GM12875 (cell line): ENCODE measurements around the gene CNTN5.

Source experiments
- H3K4me3 ChIP-seq: one replicate; pipeline ENCODE4 v1.5.1; 2011; ENCODE audit warnings: low read depth, low read length, control low read depth
- TF ChIP-seq, protein P1 (sequence below): IDR thresholded peaks from 2 replicates; pipeline ENCODE4 v1.5.1; 2011; ENCODE audit warnings: low read depth, mild to moderate bottlenecking, control low read depth, inconsistent platforms, low read length, moderate library complexity, borderline replicate concordance; ENCODE audit not compliant: insufficient read depth

Gene CNTN5

DNA sequence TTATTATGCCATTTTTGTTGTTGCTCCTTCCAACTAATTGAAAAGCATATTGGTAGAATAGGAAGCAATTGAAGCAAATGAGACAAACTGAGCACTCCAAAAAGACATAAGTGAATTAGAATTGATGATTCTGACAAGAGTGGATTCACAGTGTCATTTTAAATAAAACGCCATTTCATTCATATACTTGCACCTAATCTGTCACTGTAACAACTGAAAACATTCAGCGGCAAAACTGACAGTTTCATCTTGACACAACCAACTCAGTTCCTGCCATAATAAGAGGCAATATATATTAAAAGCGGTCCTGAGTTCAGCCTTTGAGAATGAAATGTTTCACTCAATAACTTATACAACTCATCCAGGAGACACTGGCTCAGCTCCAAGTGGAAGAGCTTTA, 306.8 kb downstream of the CNTN5 start:
- H3K4me3 ChIP-seq, result no peak overlapping the region
- TF ChIP-seq, protein P1, sequence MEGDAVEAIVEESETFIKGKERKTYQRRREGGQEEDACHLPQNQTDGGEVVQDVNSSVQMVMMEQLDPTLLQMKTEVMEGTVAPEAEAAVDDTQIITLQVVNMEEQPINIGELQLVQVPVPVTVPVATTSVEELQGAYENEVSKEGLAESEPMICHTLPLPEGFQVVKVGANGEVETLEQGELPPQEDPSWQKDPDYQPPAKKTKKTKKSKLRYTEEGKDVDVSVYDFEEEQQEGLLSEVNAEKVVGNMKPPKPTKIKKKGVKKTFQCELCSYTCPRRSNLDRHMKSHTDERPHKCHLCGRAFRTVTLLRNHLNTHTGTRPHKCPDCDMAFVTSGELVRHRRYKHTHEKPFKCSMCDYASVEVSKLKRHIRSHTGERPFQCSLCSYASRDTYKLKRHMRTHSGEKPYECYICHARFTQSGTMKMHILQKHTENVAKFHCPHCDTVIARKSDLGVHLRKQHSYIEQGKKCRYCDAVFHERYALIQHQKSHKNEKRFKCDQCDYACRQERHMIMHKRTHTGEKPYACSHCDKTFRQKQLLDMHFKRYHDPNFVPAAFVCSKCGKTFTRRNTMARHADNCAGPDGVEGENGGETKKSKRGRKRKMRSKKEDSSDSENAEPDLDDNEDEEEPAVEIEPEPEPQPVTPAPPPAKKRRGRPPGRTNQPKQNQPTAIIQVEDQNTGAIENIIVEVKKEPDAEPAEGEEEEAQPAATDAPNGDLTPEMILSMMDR, result no peak

GRCh38 chr11:99333621-99334020, 312.9 kb downstream of the CNTN5 start:
- TF ChIP-seq, protein P1, result no peak
- no peak overlapping the region for H3K4me3 ChIP-seq

GRCh38 chr11:99343117-99343516, 322.4 kb downstream of the CNTN5 start:
- TF ChIP-seq, protein P1, result no peak

DNA sequence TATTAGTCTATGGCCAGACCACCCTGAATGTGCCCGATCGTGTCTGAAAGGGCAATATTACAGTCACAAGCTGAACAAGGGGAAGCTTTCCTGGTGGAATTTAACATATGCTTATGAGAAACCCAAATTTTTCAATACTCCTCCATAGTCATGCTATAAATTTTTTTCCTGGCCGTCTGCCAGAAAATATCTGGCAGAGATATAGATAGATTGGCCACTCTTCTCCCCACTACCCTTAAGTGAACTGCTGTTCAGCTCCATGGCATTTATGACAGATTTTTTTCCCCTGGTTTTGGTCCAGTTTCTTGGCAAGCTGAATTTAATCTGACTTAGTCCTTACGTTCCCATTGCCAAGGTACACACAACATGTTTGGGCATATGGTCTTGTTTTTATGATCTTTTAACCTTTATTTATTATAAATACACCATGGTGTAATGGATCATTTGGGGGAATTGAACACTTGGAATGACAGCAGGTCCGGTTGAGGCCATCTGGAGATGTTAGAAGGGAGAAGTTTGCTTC, 328.5 kb downstream of the CNTN5 start:
- H3K4me3 ChIP-seq, result no peak overlapping the region
- TF ChIP-seq, protein P1, result no peak

More at GRCh38 chr11:99343117-99343516, 322.4 kb downstream of the CNTN5 start:
- no peak overlapping the region for H3K4me3 ChIP-seq

- TF ChIP-seq, protein P1, result no peak
- no peak overlapping the region for H3K4me3 ChIP-seq
These were observed 330.9 kb downstream of the CNTN5 start for GRCh38 chr11:99351624-99352023.

GRCh38 chr11:99352642-99353041, 331.9 kb downstream of the CNTN5 start:
- no peak overlapping the region for H3K4me3 ChIP-seq
- TF ChIP-seq, protein P1, result no peak

GRCh38 chr11:99366546-99366945, 345.8 kb downstream of the CNTN5 start:
- H3K4me3 ChIP-seq, result no peak overlapping the region
- TF ChIP-seq, protein P1, result no peak
